ACHN (cell line): Measurements from ENCODE around the gene SNRPA.
"Not testable (repeated sequence)": the region's sequence is repeated elsewhere in the genome, so short reads cannot be mapped to it uniquely, and the experiment has no call there.

ENCODE experiments used
- DNase-seq: peaks from one replicate; pipeline ENCODE4 v3.0.0-alpha.2; 2015
- in situ Hi-C: cut with HindIII; loops from 2 replicates; pipeline ENCODE4 v1.10.0; 2017; ENCODE audit warnings: low sequenced_read_pairs, low pct_ligation_motif_present, low pct_unique_long_range_greater_than_20kb

The SNRPA gene

GRCh38 chr19:40806423-40807146, 55.6 kb downstream of the SNRPA start:
- peak; percentile 79 for DNase-seq
- in situ Hi-C loops = no loop called here

- DNase-seq = peak; percentile 15
- in situ Hi-C loops = no loop called here
These were observed 56.4 kb downstream of the SNRPA start for GRCh38 chr19:40807147-40808020.

GRCh38 chr19:40808021-40808325, 57.0 kb downstream of the SNRPA start:
- DNase-seq = no peak
- in situ Hi-C loops = no loop called here

GRCh38 chr19:40808497-40808896, 57.5 kb downstream of the SNRPA start:
- no peak for DNase-seq
- in situ Hi-C loops = no loop called here

GRCh38 chr19:40809358-40810086, 58.5 kb downstream of the SNRPA start:
- in situ Hi-C loops = no loop called here
- no peak for DNase-seq

GRCh38 chr19:40810160-40810559, 59.2 kb downstream of the SNRPA start:
- no peak for DNase-seq
- in situ Hi-C loops = no loop called here

GRCh38 chr19:40810649-40811408, 59.8 kb downstream of the SNRPA start:
- DNase-seq, in situ Hi-C loops: not testable (repeated sequence)

- no peak for DNase-seq
- in situ Hi-C loops = no loop called here
These were observed 60.7 kb downstream of the SNRPA start for GRCh38 chr19:40811478-40812341.

- in situ Hi-C loops, DNase-seq: not testable (repeated sequence)
These were observed 61.6 kb downstream of the SNRPA start for GRCh38 chr19:40812571-40812970.

GRCh38 chr19:40813182-40813581, 62.2 kb downstream of the SNRPA start:
- no peak for DNase-seq
- in situ Hi-C loops = no loop called here
